ENCODE data around the gene SLC4A8.

DNA sequence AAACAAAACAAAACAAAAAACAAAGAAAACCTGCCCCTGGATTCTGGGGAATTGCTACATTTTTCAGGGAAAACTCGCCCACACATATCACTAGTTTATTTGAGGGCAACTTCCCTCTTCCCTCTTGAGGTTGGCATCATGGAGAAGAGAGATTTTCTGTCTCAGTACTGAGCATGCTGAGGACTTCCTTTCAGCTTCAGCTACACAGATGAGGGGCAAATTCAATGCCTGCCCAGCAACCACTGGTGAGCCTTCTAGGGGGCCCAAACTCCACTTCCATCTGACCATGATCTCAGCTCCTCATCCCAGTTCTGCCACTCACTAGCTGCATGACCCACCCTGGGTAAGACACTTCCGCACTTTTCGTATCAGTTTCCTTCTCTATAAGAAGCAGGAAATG, 103.3 kb downstream of the SLC4A8 start:
- TF ChIP-seq CTCF (IDR thresholded peaks at IDR 0.05) = no peak
- TF ChIP-seq POLR2A (IDR thresholded peaks at IDR 0.05) = no peak
- TF ChIP-seq POLR2AphosphoS5 (IDR thresholded peaks at IDR 0.05; ENCODE audit: insufficient read depth in 1 of 2, low read depth in 1 of 2) = no peak
